Upper lobe of left lung (tissue), 6 donors: ENCODE results near the gene BMPR1B. TPM values are rescaled to one million over a fixed set of nuclear protein-coding genes. Genes with fewer than 3 reads are reported as not detected.

Source experiments
- ATAC-seq, 2 donors: fragments of 200-7000 bp; cut with Tn5 transposase; one replicate each; pipeline ENCODE4 v1.9.1; 2022; ENCODE audit warnings: mild to moderate bottlenecking in 2 of 2, moderate library complexity in 2 of 2; ENCODE audit not compliant: low FRiP score in 2 of 2
- DNase-seq, 2 donors: peaks; one replicate each; pipeline ENCODE4 v3.0.0-alpha.2; 2019 to 2020
- H3K27ac ChIP-seq, 4 donors: fragments of 200-600 bp; sonication (generic); one replicate each; pipeline ENCODE4 v1.5.1; 2016 to 2019
- H3K27me3 ChIP-seq, 4 donors: fragments of 200-600 bp; sonication (generic); one replicate each; pipeline ENCODE4 v1.5.1; 2017 to 2019
- H3K36me3 ChIP-seq, 4 donors: fragments of 200-600 bp; sonication (generic); one replicate each; pipeline ENCODE4 v1.5.1; 2016 to 2019
- H3K4me1 ChIP-seq, 4 donors: fragments of 200-600 bp; sonication (generic); one replicate each; pipeline ENCODE4 v1.5.1; 2018 to 2019
- H3K4me3 ChIP-seq, 4 donors: fragments of 200-600 bp; sonication (generic); one replicate each; pipeline ENCODE4 v1.5.1; 2017 to 2019; ENCODE audit warnings: mild to moderate bottlenecking in 2 of 4, moderate library complexity in 1 of 4
- H3K9me3 ChIP-seq, 4 donors: fragments of 200-600 bp; sonication (generic); one replicate each; pipeline ENCODE4 v1.5.1; 2018 to 2019
- EP300 ChIP-seq, 4 donors: sonication (generic); formaldehyde crosslinking; IDR thresholded peaks; one replicate each; pipeline ENCODE4 v1.5.1; 2017; ENCODE audit warnings: antibody characterized with exemption in 4 of 4, control low read depth in 2 of 4
- POLR2A ChIP-seq, 4 donors: fragments of 450-650 bp; IDR thresholded peaks; one replicate each; pipeline ENCODE4 v1.5.1; 2016 to 2017; ENCODE audit warnings: antibody characterized with exemption in 4 of 4, mild to moderate bottlenecking in 2 of 4
- POLR2AphosphoS5 ChIP-seq, 2 donors: sonication (generic); formaldehyde crosslinking; IDR thresholded peaks; one replicate each; pipeline ENCODE4 v1.5.1; 2017; ENCODE audit warnings: antibody characterized with exemption in 2 of 2
- WGBS, 2 donors: methylation state at CpG; one replicate each; pipeline ENCODE4 v1.1.5; 2017 to 2018; 5-methylcytosine and 5-hydroxymethylcytosine counted together
- total RNA-seq, 6 donors: library from RNA; depleted of rRNA in 4 of 6; stranded (reverse); fragments of >200 nt in 4 of 6; gene quantifications; one replicate each; pipeline versions ENCODE4 v1.1.0 to v1.2.1, GENCODE V29; 2016 to 2021
- TF ChIP-seq, protein P1 (sequence below), 6 experiments: fragments of 450-650 bp in 4 of 6; fragments of 200-600 bp in 2 of 6; sonication (generic) in 2 of 6; IDR thresholded peaks; one replicate each; pipeline ENCODE4 v1.5.1; 2016 to 2019; ENCODE audit warnings: antibody characterized with exemption in 6 of 6
- donor health status: DM: no; HTN: no; CAD: no; lungs with moderate emphysema.
- donor health status: DM: no; HTN: yes; CAD: no; lungs with severe emphysema.

Gene BMPR1B
- total RNA-seq, 6 donors from 2014 or later = 0.78 to 7.7 (median 3.5) TPM

- TF ChIP-seq, protein P1, sequence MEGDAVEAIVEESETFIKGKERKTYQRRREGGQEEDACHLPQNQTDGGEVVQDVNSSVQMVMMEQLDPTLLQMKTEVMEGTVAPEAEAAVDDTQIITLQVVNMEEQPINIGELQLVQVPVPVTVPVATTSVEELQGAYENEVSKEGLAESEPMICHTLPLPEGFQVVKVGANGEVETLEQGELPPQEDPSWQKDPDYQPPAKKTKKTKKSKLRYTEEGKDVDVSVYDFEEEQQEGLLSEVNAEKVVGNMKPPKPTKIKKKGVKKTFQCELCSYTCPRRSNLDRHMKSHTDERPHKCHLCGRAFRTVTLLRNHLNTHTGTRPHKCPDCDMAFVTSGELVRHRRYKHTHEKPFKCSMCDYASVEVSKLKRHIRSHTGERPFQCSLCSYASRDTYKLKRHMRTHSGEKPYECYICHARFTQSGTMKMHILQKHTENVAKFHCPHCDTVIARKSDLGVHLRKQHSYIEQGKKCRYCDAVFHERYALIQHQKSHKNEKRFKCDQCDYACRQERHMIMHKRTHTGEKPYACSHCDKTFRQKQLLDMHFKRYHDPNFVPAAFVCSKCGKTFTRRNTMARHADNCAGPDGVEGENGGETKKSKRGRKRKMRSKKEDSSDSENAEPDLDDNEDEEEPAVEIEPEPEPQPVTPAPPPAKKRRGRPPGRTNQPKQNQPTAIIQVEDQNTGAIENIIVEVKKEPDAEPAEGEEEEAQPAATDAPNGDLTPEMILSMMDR (IDR thresholded peaks at IDR 0.05) = no peak
- TF ChIP-seq POLR2A (IDR thresholded peaks at IDR 0.05) (no peak), EP300 (IDR thresholded peaks at IDR 0.05) (no peak), POLR2AphosphoS5 (IDR thresholded peaks at IDR 0.05) (no peak)
- WGBS, 2 donors = 85 to 91% methylated on average over 5 of the region's 5 CpGs
- Histone ChIP-seq H3K4me3 (no peak overlapping the region), H3K36me3 (no peaks in the 10 kb centered on the region), H3K27ac (no peak overlapping the region), H3K9me3 (no peaks in the 10 kb centered on the region), H3K27me3 (no peaks in the 10 kb centered on the region), H3K4me1 (no peaks in the 10 kb centered on the region)
- DNase-seq = no peak
- ATAC-seq = no peak
Observed at GRCh38 chr4:94940520-94940908, 182.8 kb downstream of the BMPR1B start.

- no peak for ATAC-seq
- DNase-seq = no peak
- WGBS, 2 donors = 77 to 82% methylated on average over 3 of the region's 3 CpGs
- no peak overlapping the region for H3K4me3 ChIP-seq
- no peak overlapping the region for H3K27ac ChIP-seq
- H3K4me1 ChIP-seq = no peaks in the 10 kb centered on the region
- H3K27me3 ChIP-seq = no peaks in the 10 kb centered on the region
- no peaks in the 10 kb centered on the region for H3K9me3 ChIP-seq
- no peaks in the 10 kb centered on the region for H3K36me3 ChIP-seq
- no peak for TF ChIP-seq POLR2A (IDR thresholded peaks at IDR 0.05)
- TF ChIP-seq, protein P1 (IDR thresholded peaks at IDR 0.05) = no peak
- TF ChIP-seq POLR2AphosphoS5 (IDR thresholded peaks at IDR 0.05) = no peak
- TF ChIP-seq EP300 (IDR thresholded peaks at IDR 0.05) = no peak
Observed at GRCh38 chr4:94941706-94942105, 184.0 kb downstream of the BMPR1B start.

GRCh38 chr4:94944726-94945125 lies 187.0 kb downstream of the BMPR1B start:
- Histone ChIP-seq H3K27ac (no peak overlapping the region), H3K36me3 (no peaks in the 10 kb centered on the region), H3K4me1 (no peaks in the 10 kb centered on the region), H3K27me3 (no peaks in the 10 kb centered on the region), H3K9me3 (no peaks in the 10 kb centered on the region), H3K4me3 (no peak overlapping the region)
- no peak for ATAC-seq
- WGBS, 2 donors = 81 to 90% methylated on average over 2 of the region's 2 CpGs
- no peak for DNase-seq
- TF ChIP-seq, protein P1 (IDR thresholded peaks at IDR 0.05) = no peak
- TF ChIP-seq POLR2AphosphoS5 (IDR thresholded peaks at IDR 0.05) = no peak
- TF ChIP-seq POLR2A (IDR thresholded peaks at IDR 0.05) = no peak
- TF ChIP-seq EP300 (IDR thresholded peaks at IDR 0.05) = no peak

DNA sequence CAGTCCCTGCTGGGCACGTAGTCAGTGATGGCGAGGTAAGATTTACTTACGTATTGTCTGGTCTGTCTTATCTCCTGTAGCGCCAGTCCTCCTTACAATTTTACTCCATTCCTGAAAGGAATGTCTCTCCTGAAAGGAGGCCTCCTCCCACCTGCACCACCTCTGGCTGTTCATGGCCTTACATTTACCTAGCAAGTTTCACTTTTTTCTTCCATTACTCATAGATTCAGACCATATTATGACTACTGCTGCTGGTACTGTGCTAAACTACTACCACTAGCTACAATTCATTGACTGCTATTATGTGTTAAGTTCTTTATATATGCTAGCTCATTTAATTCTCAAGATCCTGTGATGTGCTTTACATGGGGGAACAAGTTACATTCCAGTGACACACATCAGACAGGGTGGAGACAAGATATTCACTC lies 189.9 kb downstream of the BMPR1B start:
- WGBS, 2 donors = 53 to 62% methylated on average over 4 of the region's 4 CpGs
- Histone ChIP-seq H3K27ac (no peak overlapping the region), H3K4me1 (no peaks in the 10 kb centered on the region), H3K27me3 (no peaks in the 10 kb centered on the region), H3K4me3 (no peak overlapping the region), H3K36me3 (no peaks in the 10 kb centered on the region), H3K9me3 (no peaks in the 10 kb centered on the region)
- DNase-seq (no peak), ATAC-seq (peak in 1 of 2 donors; percentile 51)
- TF ChIP-seq POLR2A (IDR thresholded peaks at IDR 0.05) (no peak), EP300 (IDR thresholded peaks at IDR 0.05) (no peak), POLR2AphosphoS5 (IDR thresholded peaks at IDR 0.05) (no peak)
- TF ChIP-seq, protein P1 (IDR thresholded peaks at IDR 0.05) = no peak

DNA sequence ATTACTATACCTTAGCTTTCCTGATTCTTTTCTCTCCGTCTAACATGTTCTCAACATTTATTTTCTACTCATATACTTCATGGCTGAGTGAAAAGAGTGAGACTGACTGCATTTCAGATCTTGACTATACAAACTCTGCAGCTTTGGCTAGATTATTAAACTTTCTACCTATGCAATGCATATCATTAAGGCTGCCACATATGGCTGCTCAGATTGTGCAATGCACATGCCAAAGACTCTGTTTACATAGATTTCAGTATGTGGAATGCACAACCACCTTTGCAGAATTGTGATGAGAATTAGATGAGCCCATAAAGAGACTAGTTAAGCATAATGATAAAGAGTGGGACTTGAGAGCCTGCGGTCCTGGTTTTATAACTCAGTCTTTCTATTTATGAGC lies 196.5 kb downstream of the BMPR1B start:
- H3K4me1 ChIP-seq = no peaks in the 10 kb centered on the region
- 80 to 99% methylated on average over 2 of the region's 2 CpGs for WGBS, 2 donors
- ATAC-seq = no peak
- no peak for DNase-seq
- no peak overlapping the region for H3K27ac ChIP-seq
- no peak overlapping the region for H3K4me3 ChIP-seq
- no peaks in the 10 kb centered on the region for H3K27me3 ChIP-seq
- TF ChIP-seq EP300 (IDR thresholded peaks at IDR 0.05) = no peak
- TF ChIP-seq POLR2A (IDR thresholded peaks at IDR 0.05) = no peak
- no peak for TF ChIP-seq POLR2AphosphoS5 (IDR thresholded peaks at IDR 0.05)
- TF ChIP-seq, protein P1 (IDR thresholded peaks at IDR 0.05) = no peak
- no peaks in the 10 kb centered on the region for H3K9me3 ChIP-seq
- no peaks in the 10 kb centered on the region for H3K36me3 ChIP-seq
